ENCODE measurements around the gene RNFT2.
"Not testable (repeated sequence)": the region's sequence is repeated elsewhere in the genome, so short reads cannot be mapped to it uniquely, and the experiment has no call there.

RNFT2 gene

DNA sequence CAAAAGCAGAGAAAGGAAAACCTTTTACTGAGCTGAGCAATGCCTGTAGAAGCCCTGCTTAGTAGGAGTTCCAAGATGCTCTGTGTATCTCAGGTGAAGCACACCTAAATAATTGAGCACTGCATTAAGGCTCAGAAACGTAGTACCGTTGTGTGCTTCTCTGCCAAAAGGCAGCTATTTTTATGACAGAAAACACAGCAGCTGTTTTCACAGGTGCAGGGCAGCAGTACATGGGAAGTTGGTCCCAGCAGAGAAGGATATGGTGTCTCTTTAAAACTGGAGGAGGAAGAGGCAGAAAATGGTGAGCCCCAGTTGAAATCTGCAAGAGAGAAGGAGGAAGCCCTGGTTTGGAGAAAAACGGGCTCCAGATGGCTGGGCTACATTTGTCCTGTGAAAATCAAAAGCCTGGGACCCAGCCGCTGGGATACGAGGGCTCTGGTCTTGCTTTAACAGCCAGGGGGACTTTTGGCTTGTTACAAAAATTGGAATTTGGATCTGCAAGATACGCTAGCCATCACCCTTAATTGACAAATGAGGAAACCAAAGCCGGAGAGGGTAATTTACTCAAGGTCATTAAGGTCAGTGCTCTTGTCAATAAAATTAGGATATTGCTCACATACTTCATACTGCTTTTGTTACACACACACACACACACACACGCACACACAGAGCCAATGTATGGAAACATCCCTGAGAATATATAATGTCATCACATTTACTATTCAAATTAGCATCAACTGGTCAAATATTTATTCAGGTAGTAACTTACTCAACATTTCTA lies 27.6 kb upstream of the RNFT2 start:
- DNase-seq = no peak

DNA sequence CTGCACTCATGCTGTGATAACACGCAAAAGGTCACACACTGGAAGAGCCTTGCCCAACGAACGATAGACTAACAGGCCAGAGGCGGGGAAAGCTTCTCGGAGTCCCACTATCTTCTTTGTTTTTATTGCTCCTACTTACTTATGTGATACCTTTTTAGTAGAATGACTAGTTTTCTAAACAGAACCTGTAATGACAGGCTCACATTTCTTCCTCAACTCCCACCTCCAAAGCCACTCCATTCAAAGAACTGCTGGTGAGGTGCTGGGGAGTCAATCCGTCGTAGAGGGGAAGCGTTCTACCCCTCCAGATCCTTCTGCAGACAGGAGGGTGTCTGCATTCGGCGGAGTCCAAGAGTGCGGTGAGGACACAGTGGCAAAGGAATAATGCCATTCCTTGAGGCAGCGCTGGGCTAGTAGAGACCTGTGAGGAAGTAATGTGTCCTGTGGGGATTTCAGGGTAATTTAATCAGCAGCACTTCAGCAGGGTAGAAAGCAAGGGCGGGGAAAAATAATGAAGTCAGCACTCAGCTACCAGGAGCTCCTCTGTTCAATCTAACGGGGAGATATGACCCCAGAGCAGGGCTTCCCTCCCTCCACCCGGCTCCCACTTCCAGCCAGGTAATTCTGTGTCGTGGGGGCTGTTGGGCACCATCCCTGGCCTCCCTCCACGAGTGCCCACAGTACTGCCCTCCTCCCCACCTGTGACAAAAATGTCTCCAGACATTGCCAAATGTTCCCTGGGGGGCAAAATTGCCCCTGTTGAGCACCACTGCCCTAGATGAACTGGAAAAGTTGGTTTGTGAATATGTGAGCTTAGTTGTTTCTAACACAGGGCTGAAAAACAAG lies 25.4 kb upstream of the RNFT2 start:
- DNase-seq = no peak

DNA sequence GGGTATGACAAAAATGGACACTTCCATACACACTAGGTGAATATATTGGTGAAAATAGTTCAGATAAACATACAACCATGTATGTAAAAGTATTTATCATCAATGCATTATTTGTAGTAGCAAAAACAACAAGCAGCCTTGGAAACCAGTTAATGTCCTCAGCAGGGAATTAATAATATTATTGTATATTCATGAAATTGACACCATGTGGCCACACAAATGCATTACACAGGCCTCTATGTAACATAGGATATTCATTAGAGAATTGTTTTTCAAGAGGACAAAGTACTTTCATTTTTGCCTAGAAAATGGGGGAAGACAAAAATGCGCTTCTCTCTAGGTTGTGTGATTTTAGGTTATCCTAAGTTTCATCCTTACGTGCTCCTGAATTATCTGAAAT lies 24.6 kb upstream of the RNFT2 start:
- DNase-seq = no peak

DNA sequence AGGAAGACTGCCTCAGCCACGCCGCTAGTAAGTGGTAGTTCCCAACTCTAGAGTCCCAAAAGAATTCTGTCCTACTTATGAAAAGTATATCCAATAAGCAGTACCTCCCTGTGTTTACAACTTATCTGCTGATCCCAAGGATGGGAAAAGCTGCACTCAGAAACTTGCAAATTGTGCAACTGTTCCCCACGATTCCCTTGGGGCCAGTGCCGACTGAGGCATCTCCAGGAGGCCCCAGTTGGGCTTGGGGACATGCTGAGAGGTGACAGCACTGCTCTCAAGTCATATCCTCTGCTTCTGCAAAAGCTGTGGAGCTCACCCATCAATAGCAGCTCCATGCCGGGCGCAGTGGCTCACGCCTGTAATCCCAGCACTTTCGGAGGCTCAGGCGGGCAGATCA lies 23.9 kb upstream of the RNFT2 start:
- DNase-seq = no peak

DNA sequence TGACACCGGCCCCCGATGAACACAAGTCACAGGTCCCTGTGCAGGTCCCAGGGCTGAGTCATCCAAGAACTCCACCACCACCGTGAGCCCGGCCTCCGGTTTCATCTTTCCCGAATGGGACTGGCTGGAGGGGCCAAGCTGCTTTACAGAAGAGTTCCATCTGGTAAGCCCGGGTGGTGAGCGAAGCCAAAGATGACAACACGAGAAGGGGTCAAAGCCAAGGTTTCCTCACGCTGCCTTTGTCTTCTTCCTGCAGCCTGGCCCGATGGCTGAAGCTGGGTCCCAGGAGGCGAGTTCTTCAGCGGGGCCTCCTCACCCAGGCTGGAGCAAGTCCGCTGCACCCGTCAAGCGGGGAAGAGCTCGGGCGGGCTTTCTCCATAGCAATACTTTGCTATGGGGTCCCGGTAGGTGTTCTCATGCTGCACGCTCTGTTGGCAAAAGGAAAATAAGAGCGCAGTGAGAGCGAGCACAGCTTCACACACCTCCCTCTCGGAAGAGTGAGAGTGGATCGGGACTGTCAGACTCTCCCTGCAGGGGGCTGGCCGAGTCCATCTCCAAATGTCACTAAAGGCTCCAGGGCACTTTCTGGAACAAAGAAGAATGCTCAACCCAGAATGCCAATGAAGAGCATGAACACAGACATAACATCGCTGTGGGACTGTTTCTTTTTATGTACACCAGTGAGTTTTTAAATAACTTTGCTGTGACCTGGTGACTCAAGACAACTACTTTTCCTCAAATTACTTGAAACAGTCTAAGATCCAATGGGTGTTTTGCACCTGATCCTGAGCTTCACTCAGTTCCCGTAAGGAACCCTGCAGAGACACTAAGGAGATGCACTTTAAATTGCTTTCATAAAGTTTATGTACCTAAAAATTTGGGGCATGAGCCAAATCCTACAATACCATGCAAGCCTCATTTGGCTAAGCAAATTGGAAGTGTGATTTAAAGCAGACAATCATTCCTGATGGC lies 20.4 kb upstream of the RNFT2 start:
- peak; percentile 70 for DNase-seq

DNA sequence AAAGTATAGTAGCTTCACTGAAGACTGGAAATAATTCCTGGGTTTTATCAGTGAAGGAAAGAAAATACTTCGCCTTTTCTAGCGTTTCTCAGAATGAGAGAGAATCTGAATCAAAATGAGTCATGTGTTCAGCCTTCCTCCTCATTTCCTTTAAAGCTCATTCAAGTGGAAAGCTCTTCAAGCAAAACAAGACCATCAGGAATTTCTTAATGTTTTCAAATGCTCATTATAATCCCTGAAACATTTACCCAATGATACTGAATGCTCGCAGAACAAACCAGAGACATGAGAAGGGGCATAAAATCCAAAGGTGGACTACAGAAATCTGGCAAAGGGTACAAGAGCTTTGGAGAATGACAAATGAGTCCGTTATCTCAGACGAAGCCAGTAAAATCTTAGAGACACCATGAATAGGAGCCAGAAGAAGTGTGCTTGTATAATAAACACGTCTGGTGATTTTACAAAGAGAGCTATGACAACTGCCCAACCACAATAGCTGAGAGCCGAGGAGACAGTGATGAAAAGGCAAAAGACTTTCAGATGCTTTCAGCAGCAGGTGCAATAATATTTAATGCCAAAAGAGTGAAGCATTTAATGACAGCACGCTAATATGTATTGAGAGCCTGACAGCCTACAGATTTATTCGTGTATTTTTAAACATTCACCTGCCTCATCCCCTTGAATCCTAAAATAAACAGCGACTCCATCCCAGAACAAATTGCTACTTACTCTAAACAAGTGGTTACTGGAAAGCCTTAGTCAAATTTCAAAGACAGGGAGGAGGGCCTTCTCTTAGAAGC lies 19.3 kb upstream of the RNFT2 start:
- no peak for DNase-seq

DNA sequence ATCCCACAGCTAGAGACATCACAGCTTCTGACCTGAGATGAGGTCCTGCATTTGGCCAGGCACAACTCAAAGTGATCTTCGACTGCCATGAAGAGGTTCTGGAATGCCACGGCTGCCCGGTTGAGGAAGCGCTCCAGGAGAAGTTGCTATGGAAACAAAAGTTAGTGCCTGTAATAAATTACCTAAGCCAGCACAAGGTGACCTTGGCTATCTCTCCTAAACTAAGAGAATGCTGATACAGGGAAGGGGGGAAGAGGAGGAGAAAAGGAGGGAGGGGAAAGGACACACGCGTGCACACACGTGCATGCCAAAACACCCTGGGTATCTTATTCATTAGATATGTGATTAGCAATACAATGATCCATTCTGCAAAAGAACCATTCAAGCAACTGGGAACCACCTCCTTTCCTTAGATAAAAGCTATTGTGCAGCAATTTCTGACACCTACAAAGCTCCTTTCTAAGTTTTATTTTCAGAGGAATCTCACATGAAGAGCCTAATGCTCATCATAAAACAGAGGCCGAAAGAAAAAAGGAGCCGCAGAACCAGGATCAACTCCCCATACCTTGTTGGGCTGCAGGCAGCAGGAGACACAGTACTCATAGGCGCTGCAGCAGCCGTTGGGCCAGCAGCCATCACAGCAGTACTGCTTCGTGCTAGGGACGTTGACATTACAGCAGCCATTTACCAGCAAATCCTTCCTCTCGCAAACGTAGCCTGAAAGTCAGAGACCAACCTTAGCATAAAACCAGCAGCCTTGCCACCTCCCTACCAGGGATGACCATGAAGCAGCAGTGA lies 18.2 kb upstream of the RNFT2 start:
- DNase-seq = peak; percentile 58

DNA sequence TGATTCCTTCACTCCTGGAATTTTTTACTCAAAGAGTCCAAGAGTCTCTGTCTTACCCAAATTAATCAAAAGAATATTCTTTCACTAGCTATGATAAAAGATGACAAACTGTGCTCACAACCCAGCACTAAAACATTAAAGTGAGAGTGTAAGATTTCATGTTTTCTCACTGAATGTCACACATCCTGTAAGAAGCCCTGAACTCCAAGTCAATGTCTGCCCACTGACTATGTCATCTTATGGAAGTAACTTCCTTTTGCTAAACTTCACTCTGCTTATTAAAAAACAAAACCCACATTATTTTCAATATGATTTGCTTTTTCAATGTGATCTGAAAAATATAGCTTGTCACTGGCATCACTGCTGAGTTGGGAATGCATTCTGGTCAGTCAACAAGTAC lies 15.9 kb upstream of the RNFT2 start:
- DNase-seq = no peak

DNA sequence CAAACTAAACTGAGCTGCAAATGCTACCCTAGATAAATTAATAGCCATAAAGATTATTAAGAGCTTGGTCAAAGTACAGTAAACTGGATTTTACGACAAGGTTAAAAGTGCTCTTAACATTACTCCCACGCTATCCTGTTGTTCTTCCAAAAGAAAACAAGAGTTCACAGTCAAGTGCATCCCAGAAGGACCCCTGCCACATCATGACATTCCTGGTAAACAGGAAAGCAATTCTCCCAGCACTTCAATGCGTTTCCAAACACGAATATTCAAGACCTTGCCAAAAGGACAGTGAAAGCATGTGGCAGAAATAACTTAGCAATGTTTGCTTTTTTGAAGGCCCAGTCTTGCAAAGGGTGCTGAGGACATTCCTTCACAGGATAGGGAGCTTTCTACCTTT lies 11.4 kb upstream of the RNFT2 start:
- no peak for DNase-seq

DNA sequence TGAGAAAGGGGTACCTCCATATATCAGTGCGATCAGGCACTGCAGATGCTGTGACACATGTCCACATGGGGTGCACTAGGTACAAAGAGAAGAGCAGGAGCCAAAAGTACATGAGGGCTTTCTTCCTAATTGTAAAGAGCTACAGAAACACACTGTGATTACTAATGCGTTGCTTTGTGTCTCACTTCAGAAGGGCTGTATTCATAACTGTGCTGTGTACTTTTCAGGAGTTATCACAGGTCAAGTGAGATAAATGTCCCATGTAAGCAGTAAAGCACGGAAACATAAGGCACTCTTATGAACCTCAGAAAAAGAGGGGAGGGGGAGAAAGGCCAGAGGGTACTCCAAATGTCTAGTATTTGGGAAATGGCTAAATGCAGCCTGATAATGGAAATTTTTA lies 10.9 kb upstream of the RNFT2 start:
- DNase-seq = no peak

DNA sequence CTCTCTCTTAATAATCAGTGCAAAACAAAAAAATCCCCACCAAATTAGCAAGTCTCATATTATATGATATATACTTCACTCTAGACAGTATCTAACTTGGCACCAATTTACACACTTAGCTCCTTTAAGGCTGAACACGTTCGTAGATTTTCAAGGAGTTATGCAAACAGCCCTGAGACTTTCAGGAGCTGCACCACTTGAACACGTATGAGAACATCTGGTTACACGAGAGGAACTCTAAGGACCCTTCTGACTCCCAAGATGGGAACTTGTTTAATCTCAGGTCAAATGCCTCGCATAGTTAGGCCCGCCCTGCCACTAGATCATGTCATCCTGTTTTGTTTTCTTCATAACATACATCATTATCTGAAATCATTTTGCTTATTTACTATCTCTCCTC lies 10.2 kb upstream of the RNFT2 start:
- no peak for DNase-seq

DNA sequence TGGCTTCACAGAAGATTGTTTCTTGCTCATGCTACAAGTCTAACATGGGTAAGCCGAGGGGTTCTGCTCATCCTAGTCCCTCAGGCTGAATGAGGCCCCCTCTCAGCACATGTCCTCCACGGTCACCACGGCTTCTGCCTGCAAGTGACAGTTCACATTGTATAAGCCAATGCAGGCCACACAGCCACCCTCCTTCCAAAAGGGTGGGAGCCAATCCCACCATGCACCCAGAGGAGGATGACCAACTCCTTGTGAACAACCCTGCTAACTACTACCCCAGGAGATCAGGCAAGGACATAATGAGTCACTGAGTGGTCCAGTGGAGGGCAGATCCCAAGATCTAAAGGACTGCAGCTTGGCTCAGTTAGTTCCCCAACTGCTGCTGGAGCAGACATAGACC lies 6.3 kb upstream of the RNFT2 start:
- DNase-seq = no peak

DNA sequence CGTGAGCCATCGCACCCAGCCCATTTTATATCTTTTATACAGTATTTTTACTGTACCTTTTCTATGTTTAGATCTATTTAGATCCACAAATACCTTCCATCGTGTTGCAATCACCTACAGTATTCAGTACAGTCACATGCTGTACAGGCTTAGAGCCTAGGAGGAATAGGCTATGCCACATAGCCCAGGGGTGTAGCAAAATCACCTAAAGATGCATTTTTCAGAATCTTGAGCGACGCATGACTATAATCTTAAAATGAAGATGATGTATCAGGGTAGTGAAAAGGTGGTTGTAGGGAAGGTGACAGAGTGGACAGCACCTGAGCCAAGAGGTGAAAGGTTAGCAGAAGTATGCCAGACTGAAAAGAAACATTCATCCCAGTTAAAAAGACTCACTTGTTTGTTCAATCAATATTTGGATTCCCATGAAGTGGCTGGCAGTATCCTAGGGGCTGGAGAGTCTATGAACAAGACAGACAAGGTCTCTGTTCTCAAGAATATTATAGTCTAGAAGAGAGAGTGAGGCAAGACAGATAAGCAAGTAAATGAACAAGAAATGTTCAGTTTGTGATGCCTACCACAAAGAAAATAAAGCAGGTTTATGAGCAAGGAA lies 3.9 kb upstream of the RNFT2 start:
- no peak for DNase-seq

DNA sequence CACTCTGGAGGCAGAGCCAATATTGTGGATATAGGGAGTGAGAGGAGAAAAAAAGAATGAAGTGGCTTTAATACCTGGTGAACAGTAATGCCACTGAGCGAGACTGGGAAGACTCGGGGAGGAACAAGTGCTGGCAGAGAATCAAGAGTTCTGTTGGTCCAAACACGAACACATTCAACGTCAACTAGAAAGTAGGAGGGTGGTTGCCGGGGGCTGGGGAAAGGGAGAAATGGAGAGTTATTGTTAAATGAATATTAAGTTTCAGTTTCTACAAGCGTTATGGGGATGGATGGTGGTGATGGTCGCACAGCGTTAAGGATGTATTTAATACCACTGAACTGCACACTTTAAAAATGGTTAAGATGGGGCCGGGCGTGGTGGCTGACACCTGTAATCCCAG lies 3.0 kb upstream of the RNFT2 start:
- DNase-seq = no peak

DNA sequence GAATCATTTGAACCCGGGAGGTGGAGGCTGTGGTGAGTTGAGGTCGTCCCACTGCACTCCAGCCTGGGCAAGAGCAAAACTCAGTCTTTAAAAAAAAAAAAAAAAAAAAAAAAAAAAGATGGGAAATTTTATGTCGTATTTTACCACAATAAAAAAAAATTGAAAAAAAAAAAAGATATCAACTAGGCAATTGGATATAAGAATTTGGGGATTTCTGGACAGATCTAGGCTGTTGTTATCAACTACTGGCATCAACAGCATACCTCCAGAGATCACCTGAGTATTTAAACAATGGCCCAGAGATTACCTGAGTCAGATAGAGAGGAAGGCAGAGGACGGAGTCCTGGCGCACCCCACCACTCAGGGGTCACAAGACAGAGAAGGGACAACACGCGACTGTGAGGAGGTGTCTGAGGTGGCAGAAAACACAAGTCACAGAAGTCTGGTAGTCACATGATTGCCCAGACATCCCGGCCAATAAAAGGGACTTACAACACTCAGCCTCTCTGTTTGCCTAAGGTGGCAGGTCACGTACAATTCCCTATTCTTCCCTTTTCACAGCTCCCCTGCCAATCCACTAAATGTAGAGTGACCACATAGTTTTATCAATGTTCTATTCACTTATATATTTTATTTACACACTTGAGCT lies 2.0 kb upstream of the RNFT2 start:
- no peak for DNase-seq

DNA sequence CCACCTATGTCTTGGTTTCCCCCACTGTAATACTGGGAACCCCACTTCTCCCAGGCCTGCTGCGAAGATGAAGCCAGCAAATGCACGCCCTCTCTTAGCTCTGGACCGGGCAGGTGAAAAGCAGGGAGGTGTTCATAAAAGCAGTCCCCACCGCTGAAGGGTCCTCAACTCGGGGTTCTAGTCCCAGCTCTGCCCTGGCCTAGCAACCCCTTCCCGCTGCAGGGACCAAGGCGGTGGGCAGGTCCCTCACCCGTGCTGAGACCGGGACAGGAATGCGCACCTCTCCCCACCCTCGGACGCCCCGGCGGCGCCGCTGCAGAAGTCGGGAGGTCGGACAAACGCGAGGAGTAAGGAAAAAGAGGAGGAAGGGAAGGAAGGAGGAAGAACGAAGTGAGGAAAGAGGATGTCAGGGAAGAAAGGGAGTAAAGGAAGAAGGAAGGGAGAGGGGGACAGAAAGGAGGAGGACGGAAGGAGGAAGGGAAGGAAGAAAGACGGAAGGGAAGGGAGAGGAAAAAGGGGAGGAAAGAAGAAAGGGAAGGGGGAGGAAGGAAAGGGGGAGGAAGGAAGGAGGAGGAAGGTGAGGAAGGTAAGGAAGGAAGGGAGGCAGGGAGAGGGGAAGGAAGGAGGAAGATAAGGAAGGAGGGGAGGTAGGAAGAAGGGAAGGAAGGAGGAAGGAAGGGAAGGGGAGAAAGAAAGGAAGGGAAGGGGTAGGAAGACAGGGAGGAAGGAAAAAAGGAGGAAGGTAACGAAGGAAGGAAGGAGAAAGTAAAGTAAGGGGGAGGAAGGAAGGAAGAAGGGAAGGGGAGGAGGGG lies 947 bp upstream of the RNFT2 start:
- DNase-seq = peak; percentile 56

DNA sequence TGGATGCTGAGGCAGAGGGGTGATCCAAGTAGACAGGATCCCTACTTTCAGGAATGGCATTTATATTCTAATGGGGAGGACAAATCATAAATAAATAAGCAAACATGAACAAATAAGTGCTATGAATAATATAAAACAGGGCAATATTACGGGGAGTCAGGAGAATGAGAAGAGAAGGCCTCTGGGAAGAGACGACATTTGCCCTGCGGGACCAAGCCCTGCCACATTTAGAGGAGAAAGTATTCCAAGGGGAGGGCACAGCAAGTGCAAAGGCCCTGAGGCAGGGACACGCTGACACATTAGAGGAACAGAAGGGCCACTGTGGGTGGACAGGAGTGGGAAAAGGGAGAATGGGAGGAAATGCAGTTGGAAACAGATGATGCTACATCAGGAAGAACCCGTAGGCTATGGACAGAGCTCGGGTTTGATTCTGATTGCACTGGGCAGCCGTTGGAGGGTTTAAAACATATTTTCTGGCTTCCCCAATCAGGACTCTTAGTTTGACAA lies 1.3 kb downstream of the RNFT2 start:
- DNase-seq = no peak

DNA sequence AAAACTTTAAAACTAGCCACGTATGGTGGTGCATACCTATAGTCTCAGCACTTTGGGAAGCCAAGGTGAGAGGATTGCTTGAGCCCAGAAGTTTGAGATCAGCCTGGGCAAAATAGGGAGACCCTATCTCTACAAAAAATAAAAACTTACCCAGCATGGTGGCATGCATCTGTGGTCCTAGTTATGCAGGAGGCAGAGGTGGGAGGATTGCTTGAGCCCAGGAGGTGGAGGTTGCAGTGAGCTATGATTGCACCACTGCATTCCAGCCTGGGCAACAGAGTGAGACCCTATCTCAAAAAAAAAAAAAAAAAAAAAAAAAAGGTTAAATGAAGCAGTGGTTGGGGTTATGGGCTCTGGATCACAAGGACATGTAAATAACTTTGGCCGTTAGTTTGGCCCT lies 4.7 kb downstream of the RNFT2 start:
- DNase-seq = not testable (repeated sequence)

DNA sequence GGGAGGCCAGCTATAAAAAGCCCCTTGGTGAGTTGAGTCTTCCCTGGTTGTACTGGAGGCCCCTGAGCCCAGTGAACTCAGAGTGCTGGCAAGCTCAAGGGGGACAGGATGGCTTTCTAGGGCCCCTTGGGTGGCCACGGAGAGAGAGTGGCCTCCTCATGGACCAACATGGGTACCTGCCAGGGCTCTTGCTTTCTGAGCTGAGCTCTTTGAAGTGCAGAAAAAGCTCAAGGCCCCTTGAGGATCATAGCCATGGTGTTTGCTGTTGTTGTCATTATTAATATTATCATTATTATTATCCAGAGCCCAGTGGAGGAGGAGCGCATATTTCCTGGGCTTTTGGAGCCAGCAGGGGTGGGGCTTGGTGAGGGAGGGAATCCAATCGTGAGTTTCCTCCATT lies 6.7 kb downstream of the RNFT2 start:
- DNase-seq = no peak
